Stimulated activated CD8-positive, alpha-beta memory T cell treated with anti-CD3 and anti-CD28 coated beads, Interleukin-12 subunit alpha, Interleukin-12 subunit beta, amount 100 ng/mL, for 1 hour (primary cell): ENCODE data around the gene CYP39A1.

Source experiments
- DNase-seq: peaks from one replicate; pipeline ENCODE4 v3.0.0-alpha.2; 2020; ENCODE audit warnings: low read depth

Gene CYP39A1

GRCh38 chr6:46511320-46511719, 141.3 kb downstream of the CYP39A1 start:
- no peak for DNase-seq

GRCh38 chr6:46510651-46511050, 142.0 kb downstream of the CYP39A1 start:
- no peak for DNase-seq

- no peak for DNase-seq
These were observed 142.6 kb downstream of the CYP39A1 start for GRCh38 chr6:46509981-46510510.

- DNase-seq, result no peak
These were observed 143.6 kb downstream of the CYP39A1 start for GRCh38 chr6:46509063-46509462.

GRCh38 chr6:46507426-46507825, 145.2 kb downstream of the CYP39A1 start:
- no peak for DNase-seq

- DNase-seq, result no peak
These were observed 146.7 kb downstream of the CYP39A1 start for GRCh38 chr6:46505693-46506512.

- no peak for DNase-seq
These were observed 148.4 kb downstream of the CYP39A1 start for GRCh38 chr6:46504242-46504641.

- DNase-seq, result no peak
These were observed 150.0 kb downstream of the CYP39A1 start for GRCh38 chr6:46502486-46503119.

- DNase-seq, result no peak
These were observed 151.2 kb downstream of the CYP39A1 start for GRCh38 chr6:46501136-46502089.

- DNase-seq, result no peak
These were observed 152.2 kb downstream of the CYP39A1 start for GRCh38 chr6:46500382-46500781.
